ENCODE data around the gene PDK3.

PDK3 gene

DNA sequence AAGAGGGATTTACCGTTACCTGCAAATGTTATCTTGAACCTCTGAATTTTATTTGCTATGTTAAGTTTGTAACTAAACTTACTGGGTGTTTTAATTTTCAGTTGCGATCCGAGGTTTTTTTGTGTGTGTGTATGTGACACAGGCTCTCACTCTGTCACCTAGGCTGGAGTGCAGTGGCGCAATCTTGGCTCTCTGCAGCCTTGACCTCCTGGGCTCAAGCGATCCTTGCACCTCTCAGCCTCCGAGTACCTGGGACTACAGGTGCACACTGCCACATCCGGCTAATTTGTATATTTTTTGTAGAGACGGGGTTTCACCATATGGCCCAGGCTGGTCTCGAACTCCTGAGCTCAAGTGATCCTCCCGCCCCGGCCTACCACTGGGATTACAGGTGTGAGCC is 18.5 kb downstream of the PDK3 start:
- DNase-seq, result no peak

DNA sequence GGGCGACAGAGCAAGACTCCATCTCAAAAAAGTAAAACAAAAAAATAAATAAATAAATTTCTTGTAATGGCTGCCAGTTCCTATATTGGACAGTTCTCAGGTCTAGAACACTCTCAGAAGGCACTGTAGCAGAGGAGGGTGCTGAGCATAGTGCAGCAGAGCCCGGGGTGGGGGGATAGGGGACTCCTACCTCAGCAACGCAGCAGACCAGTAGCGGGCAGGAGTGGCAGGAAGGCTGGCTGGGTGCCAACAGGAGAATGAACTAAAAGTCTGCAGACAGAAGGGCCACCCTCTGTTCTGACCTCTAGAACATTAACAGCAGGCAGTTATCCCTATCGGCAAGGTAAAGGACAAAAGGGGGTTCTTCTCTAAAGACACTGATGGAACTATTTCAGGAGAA is 20.2 kb downstream of the PDK3 start:
- no peak for DNase-seq

DNA sequence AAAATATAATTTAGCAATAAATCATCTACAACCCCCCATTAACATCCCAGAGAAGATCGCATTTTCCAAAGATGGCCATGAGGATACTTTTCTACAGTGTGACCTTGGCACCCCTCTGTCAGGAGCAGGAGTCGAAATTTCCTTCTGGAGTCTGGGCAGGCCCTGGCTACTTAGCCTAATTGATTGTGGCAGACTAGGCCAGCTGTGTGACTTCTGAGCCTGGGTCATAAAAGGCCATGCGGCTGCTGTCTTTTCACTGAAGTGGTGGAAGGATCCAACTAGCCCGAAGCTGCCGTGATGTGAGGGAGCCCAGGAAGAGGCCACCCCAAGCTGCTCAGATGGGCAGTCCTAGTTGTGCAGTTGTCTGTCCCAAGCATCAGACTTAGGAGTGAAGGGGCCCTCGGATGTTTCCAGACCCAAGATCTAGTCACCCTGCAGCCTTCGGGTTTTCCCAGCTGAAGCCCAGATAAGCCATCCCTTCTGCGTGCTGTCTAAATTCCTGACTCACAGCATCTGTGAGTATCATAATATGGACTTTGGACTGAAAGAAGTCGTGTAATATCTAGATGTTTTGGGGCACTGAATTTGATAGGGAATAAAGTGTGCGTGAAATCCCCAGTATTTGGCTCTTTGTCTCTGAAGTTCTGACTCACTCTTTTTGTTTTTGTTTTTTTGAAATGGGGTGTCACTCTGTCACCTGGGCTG is 21.0 kb downstream of the PDK3 start:
- no peak for DNase-seq

DNA sequence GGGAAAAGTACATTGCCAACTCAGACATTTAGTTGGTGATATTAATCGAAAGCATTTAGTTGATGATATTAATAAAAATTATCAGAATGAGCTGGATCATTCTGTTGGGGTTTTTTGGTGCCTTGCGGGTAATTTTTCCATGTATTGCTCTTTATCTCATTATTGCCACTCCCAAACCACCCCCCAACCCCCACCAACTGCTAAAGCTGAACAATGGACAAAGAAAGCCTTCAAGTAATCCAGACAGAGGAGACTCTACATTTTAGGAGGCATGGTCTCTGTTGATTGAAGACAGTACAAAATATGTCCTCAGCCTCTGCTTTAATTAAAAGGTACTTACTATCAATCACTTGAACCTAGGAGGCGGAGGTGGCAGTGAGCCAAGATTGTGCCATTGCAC is 22.5 kb downstream of the PDK3 start:
- no peak for DNase-seq

DNA sequence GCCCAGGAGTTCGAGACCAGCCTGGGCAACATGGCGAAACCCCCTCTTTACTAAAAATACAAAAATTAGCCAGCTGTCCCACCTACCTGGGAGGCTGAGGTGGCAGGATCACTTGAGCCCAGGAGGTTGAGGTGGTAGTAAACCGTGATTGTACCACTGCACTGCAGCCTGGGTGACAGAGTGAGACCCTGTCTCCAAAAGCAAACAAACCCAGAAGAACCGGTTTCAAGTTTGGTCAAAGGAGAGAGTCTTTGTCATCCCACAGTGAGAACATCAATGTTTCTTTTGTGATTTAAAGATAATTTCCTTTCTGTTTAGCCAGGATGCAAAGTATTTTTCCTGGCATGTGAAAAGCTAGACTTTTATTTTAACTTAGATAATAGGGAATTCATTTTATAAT is 26.7 kb downstream of the PDK3 start:
- DNase-seq, result no peak

DNA sequence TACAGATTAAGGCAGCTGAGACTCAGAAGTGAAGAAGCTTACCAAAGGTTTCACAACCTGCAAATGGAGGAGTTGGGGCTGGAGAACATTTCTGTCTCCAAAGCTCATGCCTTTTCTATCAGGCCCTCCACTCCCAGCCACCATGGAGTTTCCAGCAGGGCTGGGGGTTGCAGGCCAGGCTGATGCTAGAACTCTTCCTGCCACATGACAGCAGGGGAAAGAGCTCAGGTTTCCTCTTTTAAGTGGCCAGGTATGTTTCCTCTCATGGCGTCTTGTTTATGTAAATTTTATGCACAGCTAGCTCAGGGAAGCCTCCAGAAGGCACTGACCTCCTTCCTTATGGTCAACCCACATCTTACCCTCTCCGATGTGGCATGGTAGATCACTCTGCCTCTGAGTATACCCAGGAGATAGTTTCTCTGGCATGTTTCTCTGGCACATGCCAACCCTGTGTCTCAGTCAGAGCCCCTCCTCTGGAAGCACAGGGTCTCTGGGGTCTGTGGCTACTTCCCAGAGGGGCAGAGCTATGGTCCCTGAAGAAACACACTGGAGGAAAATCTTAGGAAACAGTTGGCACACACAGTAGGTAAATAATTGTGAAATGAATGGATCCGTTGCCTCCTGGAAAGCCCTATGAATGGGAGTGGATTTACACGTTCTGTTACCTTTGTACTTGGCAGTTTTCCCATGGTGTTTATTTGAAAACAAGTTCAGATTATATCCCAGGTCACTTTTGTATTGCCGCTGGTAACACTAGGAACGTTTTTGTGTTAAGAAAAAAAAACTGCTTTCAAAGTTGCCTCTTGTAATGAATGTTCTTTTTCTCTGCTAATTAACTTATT is 28.9 kb downstream of the PDK3 start:
- DNase-seq, result no peak

DNA sequence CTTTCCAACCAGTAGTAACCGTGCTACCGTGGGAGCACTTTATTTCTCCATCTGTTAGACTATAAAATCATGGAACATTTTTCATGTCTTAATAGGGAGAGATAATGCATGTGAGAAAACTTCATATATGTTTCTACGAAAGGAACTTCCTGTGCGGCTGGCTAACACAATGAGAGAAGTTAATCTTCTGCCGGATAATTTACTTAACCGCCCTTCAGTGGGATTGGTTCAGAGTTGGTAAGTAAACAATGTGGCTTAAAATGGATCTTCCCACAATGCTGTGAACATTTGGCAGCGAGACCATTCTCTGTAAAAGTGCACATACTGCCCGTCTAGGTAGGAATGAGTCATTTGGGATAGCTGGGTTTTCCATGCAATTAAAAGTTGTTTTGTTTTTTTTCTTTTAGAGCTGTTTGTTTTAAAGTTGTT is 29.6 kb downstream of the PDK3 start:
- no peak for DNase-seq

DNA sequence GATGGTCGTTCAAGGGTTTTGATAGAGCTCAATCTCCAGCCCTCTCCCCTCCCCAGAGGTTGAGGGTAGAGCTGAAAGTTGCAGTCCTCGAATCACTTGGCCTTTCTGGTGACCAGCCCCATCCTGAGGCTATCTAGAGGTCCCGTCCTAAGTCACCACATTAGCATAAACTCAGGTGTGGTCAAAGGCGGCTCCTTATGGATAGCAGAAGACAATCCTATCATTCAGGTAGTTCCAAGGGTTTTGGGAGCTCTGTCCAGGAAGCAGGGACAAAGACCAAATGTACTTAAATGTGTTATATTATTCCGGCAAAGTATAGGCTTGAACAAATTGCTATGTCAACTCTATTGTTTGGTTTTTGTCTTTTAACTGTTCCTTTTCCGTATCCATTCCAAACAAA is 30.6 kb downstream of the PDK3 start:
- DNase-seq, result no peak

DNA sequence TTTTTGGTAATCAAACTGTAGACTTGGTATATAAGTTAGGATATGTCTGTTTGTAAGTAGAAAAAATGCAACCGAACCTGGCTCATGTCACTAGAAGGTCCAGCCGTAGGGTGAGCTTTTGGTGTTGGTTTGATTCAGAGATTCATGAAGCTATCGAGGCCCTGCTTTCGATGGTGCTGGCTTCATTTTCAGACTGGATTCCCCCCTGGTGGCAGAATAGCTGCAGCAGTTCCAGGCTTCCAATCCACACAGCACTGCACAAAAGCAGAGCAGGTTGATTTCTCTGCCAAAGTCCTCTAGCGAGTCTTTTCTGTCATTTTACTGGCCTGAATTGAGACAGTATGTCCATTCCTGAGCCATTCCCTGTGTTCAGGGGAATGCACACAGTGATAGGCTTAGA is 33.1 kb downstream of the PDK3 start:
- peak; percentile 12 for DNase-seq

DNA sequence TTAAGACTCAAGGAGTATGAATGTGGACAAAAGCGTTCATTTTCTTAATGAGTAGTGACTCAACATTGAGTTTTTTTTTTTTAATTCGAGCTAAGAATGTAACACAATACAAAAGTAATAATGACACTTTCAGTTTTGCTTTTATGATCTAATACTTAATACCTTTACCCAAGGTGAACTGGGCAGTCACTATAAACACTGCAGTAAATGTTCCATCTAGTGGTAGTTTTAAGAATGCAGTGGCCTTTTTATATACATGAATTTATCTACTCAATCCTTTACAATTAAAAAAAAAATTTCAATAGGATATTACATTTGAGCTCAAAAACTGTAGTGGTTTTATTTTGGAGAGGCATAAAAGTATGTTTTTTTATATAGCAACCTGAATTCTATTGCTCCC is 33.9 kb downstream of the PDK3 start:
- DNase-seq, result peak; percentile 36

DNA sequence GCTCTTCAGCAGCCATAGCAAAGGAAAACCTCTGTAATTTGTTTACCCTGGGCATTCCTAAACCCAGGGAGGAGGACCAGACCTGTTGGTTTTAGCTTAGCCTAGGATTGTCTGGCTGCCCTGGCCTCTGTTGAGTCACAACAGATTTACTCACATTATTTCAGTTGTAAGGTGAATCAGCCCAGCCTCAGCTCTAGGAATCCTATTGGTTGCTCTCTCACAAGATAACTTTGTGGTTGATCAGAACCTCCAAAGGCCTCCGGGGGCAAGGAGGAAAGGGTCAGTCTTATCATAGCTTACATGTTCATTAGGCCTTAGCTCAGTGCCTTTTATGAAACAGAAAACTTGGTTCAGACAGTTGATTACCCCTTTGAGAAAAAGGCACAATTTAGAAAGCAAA is 41.0 kb downstream of the PDK3 start:
- peak; percentile 73 for DNase-seq

DNA sequence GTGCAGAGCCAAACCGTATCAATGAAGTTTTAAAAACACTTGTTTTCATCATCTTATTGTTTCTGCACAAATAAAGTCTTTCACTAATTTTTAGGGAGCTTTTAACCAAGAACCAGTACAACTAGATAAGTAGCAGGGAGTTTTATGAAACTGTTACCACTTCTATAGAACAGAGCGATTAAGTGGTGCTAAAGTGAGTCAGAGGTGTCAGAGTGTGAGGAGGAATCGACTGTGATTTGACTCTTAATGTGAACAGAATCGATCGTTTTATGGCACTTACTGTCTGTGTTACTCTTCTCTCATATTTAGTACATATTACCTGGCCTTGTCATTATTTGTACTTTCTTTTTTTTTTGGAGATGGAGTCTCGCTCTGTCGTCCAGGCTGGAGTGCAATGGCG is 43.3 kb downstream of the PDK3 start:
- no peak for DNase-seq

DNA sequence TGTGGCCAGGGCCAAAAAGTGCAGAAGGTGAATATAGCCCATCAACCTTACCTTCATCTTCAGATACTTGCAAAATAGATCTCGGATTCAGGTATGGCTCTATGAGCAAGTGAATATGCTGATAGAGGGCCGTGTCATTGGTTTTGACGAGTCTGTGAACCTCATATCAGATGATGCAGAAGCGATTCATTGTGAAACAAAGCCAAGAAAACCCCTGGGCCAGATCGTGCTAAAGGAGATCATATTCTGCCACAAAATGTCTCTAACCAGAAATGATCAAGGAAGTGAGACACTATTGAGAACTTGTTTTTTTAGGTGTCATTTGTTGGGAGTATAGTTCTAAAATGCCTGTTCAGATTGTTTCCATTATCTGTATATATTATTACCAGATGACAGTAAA is 48.3 kb downstream of the PDK3 start:
- DNase-seq, result peak; percentile 84

DNA sequence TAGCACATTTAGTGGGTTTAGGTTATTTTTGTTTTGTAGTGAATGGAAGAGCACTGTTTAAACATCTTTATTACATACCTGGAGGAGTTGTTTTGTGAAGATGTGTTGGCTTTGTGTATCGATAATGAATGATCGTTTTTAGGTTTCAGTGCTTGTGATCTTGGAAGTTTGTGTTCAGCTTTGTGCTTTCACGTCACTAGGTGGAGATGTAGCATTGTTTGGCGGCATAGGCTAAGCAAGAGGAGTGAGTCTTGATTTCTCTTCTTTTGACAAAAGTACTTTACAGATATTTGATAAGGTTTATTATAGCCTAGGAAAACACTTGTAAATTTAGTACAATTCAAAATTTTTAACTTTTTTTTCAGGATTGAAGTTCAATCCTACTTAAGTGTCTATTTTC is 50.4 kb downstream of the PDK3 start:
- DNase-seq, result peak; percentile 13

DNA sequence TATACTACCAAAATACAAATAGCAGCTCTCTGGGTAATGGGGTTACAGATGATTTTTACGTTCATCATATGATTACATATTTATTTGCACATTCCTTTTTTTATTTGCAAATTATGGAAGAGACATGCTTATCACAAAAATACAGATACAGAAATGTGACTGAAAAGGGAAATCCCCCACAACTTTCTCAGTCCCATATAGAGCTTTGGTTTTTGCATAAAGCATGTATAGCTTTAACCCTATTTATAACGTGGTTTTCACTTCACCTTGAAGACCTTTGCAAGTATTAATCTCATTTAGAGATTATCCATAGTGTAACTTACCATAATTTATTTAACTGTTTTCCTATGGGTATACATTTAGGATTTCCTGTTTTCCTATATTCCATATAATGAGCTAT is 55.4 kb downstream of the PDK3 start:
- DNase-seq, result no peak

DNA sequence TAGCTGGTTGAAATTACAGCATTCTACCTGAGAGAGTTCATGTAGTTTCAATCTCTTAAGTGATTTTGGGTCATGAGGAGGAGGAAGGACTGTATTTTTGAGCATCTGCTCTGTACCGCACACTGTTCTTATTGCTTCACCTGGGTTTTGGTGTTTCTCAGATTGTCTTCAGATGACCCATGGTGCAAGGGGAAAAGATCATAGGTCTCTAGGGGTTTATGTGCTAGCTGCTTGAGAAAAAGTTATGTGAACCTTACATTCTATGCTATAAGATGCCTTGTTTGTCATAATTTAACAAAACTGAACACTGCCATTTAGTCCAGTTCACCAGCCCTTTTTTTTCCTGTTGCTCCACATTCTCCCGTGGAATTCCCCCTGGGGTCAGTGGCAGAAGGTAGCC is 60.4 kb downstream of the PDK3 start:
- DNase-seq, result no peak

DNA sequence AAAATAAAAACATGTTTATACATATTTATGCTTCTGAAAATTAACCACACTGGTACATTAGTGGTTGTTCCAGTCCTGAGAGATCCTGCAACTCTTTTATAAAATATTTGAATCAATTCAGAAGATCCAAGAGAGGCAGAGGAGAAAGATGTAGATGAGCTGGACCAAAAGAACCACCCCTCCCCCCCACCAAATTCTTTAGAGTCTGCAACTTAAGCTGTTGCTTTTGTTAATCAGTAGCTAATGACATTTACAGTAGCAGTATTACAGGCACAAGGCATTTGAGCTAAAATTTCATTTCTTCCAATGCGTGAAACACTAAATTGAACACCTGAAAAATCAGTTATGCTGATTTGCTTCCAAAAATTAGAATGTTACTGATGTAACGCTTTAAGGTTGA is 61.5 kb downstream of the PDK3 start:
- DNase-seq, result no peak

DNA sequence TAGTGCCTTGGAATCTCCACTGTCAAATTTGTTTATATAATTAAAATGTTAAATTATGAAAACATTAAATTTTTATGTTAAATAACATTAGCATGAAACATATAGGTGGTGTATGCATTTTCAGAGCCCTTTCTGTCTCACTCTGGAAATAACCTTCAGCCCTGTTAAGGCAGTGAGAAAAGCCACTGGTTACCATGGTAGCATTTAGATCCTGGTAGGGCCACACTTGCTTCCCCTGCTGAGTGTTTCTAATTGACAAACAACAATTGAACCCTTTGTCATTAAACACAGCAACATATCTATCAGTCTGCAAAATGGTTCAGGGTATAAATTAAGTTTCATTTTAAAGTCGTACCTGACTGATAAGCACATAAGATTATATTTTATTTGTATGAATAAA is 63.5 kb downstream of the PDK3 start:
- DNase-seq, result no peak

DNA sequence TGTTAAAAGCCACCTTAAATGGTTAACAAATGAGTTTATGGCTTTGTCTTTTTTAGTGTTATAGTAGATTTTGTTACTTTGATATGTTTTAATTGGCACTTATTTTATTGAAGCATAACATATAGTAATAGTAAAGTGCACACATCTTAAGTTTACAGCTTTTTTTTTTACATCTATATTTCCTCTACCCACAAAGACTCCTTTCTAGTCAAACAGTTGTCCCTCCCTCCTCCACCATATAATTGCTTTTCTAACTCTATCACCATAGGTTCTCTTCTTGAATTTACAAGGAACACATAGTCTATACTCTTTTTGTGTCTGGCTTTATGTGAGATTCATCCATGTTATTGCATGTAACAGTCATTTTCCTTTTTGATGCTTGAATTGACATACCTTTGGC is 71.5 kb downstream of the PDK3 start:
- DNase-seq, result no peak

DNA sequence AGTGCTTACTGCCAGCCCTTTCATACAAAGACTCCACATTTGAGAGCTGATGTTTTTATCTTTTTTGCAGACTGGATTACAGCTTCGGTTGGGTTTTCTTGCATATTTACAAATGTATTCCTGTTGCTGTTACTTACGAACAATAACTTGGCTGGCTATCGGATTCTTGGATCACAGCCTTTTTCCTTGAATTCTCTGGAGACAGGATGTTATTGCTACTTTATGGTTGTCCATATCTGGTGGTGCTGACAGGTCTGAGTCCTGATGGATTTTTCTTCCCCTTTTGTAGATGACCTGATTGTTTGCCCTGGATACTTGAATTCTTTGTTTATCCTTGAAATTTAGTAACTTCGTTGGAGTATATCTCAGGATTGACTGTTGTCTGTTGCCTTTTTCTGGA is 77.7 kb downstream of the PDK3 start:
- no peak for DNase-seq

DNA sequence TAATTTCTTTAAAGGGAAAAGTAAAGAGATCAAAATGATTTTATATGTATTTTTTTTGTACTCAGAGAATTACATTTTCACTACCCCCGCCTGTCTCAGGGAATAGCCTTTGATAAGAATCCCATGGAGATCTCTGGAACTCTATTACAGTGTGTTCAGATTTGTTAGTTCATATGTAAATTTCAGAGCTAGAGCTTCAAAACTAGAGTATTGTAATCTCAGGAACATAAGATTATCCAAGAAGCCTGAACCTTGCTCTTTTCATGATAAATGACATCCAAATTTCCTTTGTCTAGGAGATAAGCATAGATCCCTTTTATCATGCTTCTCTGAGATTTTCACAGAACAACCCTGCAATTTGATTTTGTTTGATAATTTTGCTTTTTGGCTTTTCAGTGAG is 82.9 kb downstream of the PDK3 start:
- DNase-seq, result no peak

DNA sequence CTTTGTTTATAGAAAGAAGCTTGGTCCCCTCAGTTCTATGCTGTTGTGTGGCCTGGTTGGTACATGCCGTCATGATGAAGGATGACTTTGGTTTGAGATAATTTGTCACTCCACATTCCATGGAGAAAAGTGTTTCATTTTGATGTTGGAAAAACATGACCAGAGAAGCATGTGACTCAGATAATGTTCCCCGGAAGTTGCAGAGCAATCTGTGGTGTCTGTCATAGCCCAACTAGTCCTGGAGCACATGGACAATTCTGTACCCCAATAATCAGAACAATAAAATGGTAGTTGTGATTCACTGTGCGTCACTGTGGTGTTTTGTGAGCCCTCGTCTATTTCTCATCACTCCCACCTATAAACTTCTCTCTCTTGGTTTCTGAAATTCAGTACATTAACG is 85.1 kb downstream of the PDK3 start:
- DNase-seq, result no peak

DNA sequence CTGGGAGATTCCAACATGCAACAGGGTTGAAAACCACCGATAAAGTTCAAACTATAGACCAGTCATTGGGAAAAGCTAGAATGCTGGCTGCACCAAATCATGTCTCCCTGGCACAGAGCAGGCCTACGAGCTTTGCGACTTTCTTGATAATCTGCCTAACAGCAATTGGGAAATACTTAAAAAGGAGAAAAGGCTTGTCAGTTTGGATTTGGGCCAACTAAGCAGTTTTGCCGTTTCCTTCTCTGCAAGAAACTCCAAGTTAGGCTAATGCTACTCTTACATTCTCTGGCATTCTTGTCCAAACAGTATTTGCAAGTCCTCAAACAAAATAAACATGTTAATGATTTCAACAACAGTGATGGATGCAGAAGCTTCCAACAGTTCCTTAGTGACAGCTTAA is 87.9 kb downstream of the PDK3 start:
- no peak for DNase-seq

DNA sequence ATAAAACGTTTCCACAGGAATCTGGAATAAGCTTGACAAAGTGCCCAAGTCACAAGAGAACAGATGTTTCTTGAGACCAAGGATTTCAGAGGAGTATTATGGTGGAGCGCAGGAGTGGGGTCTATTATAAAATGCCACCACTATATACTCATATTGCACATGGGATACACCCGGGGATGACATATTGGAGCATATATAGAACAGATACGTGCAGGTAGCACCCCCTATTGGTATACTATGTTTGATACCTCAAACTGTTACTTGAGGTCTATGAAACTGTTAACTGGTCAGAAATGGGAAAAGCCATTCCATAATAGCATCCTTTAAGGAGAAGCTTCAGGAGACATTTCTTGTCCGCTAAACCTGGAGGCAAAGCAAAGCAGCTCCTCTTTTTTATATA is 96.0 kb downstream of the PDK3 start:
- peak; percentile 41 for DNase-seq

All from activated CD4-positive, alpha-beta T cell treated with anti-CD3 and anti-CD28 coated beads, Interleukin-2, Interleukin-6, amounts not matched to agents 100 ng/mL and 50 ng/mL, durations not matched to agents 16 hours and 8 hours (primary cell).